Stimulated activated naive CD8-positive, alpha-beta T cell treated with anti-CD3 and anti-CD28 coated beads, Interleukin-15, amount 100 ng/mL, for 72 hours (primary cell): Measurements from ENCODE around the gene ITIH1.
A peak's percentile ranks its signal among the peaks of the same experiment; 100 is the strongest.
"Not testable (repeated sequence)": the region's sequence is repeated elsewhere in the genome, so short reads cannot be mapped to it uniquely, and the experiment has no call there.

Experiments
- ATAC-seq: fragments of 150-1000 bp; cut with Tn5 transposase; 2 replicates; pipeline ENCODE4 v1.10.0; 2021; ENCODE audit warnings: mild to moderate bottlenecking, moderate library complexity
- DNase-seq, 2 donors: peaks; one replicate each; pipeline ENCODE4 v3.0.0; 2021 to 2022
- H3K27ac Mint-ChIP-seq, 2 donors: one replicate each; pipeline ENCODE4 v1.8.0; 2022; ENCODE audit warnings: mild to moderate bottlenecking in 2 of 2, mixed read lengths in 2 of 2, moderate library complexity in 2 of 2
- H3K27me3 Mint-ChIP-seq: one replicate; pipeline ENCODE4 v1.8.0; 2022; ENCODE audit warnings: mixed read lengths
- H3K4me1 Mint-ChIP-seq: one replicate; pipeline ENCODE4 v1.8.0; 2022; ENCODE audit warnings: mild to moderate bottlenecking, mixed read lengths
- H3K4me3 Mint-ChIP-seq, 2 donors: one replicate each; pipeline ENCODE4 v1.8.0; 2022; ENCODE audit warnings: mild to moderate bottlenecking in 2 of 2, mixed read lengths in 2 of 2, moderate library complexity in 1 of 2
- H3K9me3 Mint-ChIP-seq, 2 donors: one replicate each; pipeline ENCODE4 v1.8.0; 2022; ENCODE audit warnings: mixed read lengths in 2 of 2

Gene ITIH1

GRCh38 chr3:52777127-52777958, at the start of gene ITIH1:
ITIH1 (plus strand) TSS chr3:52777599; CDS start chr3:52777616, 17 bp downstream.
- Mint-ChIP-seq H3K27ac (peak within 1 kb of the TSS in 1 of 2 donors; percentile 13), H3K4me1 (no peaks in the 10 kb centered on the region)
- ATAC-seq = no peak

GRCh38 chr3:52728753-52729152, 48.6 kb upstream of the ITIH1 start:
- H3K27me3 Mint-ChIP-seq, H3K27ac Mint-ChIP-seq, DNase-seq, ATAC-seq, H3K4me3 Mint-ChIP-seq: not testable (repeated sequence)
- peaks cover 0 to 33% of the 10 kb centered on the region in 2 donors for H3K9me3 Mint-ChIP-seq
- peaks cover 10% of the 10 kb centered on the region for H3K4me1 Mint-ChIP-seq

More at GRCh38 chr3:52777127-52777958, at the start of gene ITIH1:
- Mint-ChIP-seq H3K4me3 (no peak within 1 kb of the TSS), H3K9me3 (no peaks in the 10 kb centered on the region), H3K27me3 (peaks cover 14% of the 10 kb centered on the region)
- DNase-seq = no peak

GRCh38 chr3:52730681-52731080, 46.7 kb upstream of the ITIH1 start:
- no peak overlapping the region for H3K27ac Mint-ChIP-seq

GRCh38 chr3:52731590-52731989, 45.8 kb upstream of the ITIH1 start:
- H3K27me3 Mint-ChIP-seq = no peaks in the 10 kb centered on the region
- H3K9me3 Mint-ChIP-seq = peaks cover 0 to 33% of the 10 kb centered on the region in 2 donors
- peaks cover 10% of the 10 kb centered on the region for H3K4me1 Mint-ChIP-seq
- no peak for ATAC-seq
- no peak overlapping the region for H3K27ac Mint-ChIP-seq
- no peak overlapping the region for H3K4me3 Mint-ChIP-seq
- no peak for DNase-seq

More at GRCh38 chr3:52730681-52731080, 46.7 kb upstream of the ITIH1 start:
- H3K27me3 Mint-ChIP-seq = no peaks in the 10 kb centered on the region
- DNase-seq (no peak), ATAC-seq (peak; percentile 37)
- no peak overlapping the region for H3K4me3 Mint-ChIP-seq
- H3K9me3 Mint-ChIP-seq = peaks cover 0 to 33% of the 10 kb centered on the region in 2 donors
- peaks cover 10% of the 10 kb centered on the region for H3K4me1 Mint-ChIP-seq

GRCh38 chr3:52733256-52733891, 44.0 kb upstream of the ITIH1 start:
- H3K9me3 Mint-ChIP-seq = peaks cover 0 to 33% of the 10 kb centered on the region in 2 donors
- no peaks in the 10 kb centered on the region for H3K27me3 Mint-ChIP-seq
- ATAC-seq = no peak

GRCh38 chr3:52739730-52740129, 37.7 kb upstream of the ITIH1 start:
- Mint-ChIP-seq H3K4me3 (no peak overlapping the region), H3K9me3 (no peaks in the 10 kb centered on the region), H3K27ac (no peak overlapping the region), H3K4me1 (no peaks in the 10 kb centered on the region), H3K27me3 (no peaks in the 10 kb centered on the region)
- no peak for ATAC-seq
- DNase-seq = no peak

More at GRCh38 chr3:52733256-52733891, 44.0 kb upstream of the ITIH1 start:
- Mint-ChIP-seq H3K4me1 (peaks cover 10% of the 10 kb centered on the region), H3K4me3 (no peak overlapping the region), H3K27ac (no peak overlapping the region)
- DNase-seq = no peak

GRCh38 chr3:52742418-52743041, 34.9 kb upstream of the ITIH1 start:
- Mint-ChIP-seq H3K4me3 (no peak overlapping the region), H3K9me3 (no peaks in the 10 kb centered on the region), H3K27ac (no peak overlapping the region), H3K27me3 (no peaks in the 10 kb centered on the region), H3K4me1 (no peaks in the 10 kb centered on the region)
- ATAC-seq (no peak), DNase-seq (peak in 1 of 2 donors; percentile 4)

- DNase-seq (no peak), ATAC-seq (no peak)
- Mint-ChIP-seq H3K4me3 (no peak overlapping the region), H3K27me3 (no peaks in the 10 kb centered on the region), H3K9me3 (no peaks in the 10 kb centered on the region), H3K4me1 (no peaks in the 10 kb centered on the region), H3K27ac (peak overlapping the region in 1 of 2 donors; percentile 36)
Measured at GRCh38 chr3:52743152-52743551, 34.2 kb upstream of the ITIH1 start.

GRCh38 chr3:52743721-52744120, 33.7 kb upstream of the ITIH1 start:
- no peak for ATAC-seq
- DNase-seq = no peak
- Mint-ChIP-seq H3K4me1 (no peaks in the 10 kb centered on the region), H3K4me3 (no peak overlapping the region), H3K27ac (no peak overlapping the region), H3K9me3 (no peaks in the 10 kb centered on the region), H3K27me3 (no peaks in the 10 kb centered on the region)

- H3K9me3 Mint-ChIP-seq = no peaks in the 10 kb centered on the region
- no peaks in the 10 kb centered on the region for H3K27me3 Mint-ChIP-seq
- H3K27ac Mint-ChIP-seq = no peak overlapping the region
- no peak for ATAC-seq
- H3K4me3 Mint-ChIP-seq = no peak overlapping the region
- no peaks in the 10 kb centered on the region for H3K4me1 Mint-ChIP-seq
- DNase-seq = no peak
Measured at GRCh38 chr3:52752045-52752660, 25.2 kb upstream of the ITIH1 start.

- Mint-ChIP-seq H3K27me3 (no peaks in the 10 kb centered on the region), H3K9me3 (no peaks in the 10 kb centered on the region), H3K27ac (no peak overlapping the region), H3K4me1 (no peaks in the 10 kb centered on the region), H3K4me3 (no peak overlapping the region)
- ATAC-seq (no peak), DNase-seq (no peak)
Measured at GRCh38 chr3:52754373-52754772, 23.0 kb upstream of the ITIH1 start.

- H3K27me3 Mint-ChIP-seq = no peaks in the 10 kb centered on the region
- no peak overlapping the region for H3K27ac Mint-ChIP-seq
- DNase-seq = no peak
- no peaks in the 10 kb centered on the region for H3K9me3 Mint-ChIP-seq
- ATAC-seq = no peak
- H3K4me1 Mint-ChIP-seq = no peaks in the 10 kb centered on the region
- no peak overlapping the region for H3K4me3 Mint-ChIP-seq
Measured at GRCh38 chr3:52756141-52756540, 21.3 kb upstream of the ITIH1 start.

GRCh38 chr3:52763466-52763865, 13.9 kb upstream of the ITIH1 start:
- Mint-ChIP-seq H3K4me1 (no peaks in the 10 kb centered on the region), H3K27ac (no peak overlapping the region), H3K27me3 (no peaks in the 10 kb centered on the region), H3K4me3 (no peak overlapping the region), H3K9me3 (no peaks in the 10 kb centered on the region)
- ATAC-seq (no peak), DNase-seq (no peak)

- no peak for ATAC-seq
- H3K9me3 Mint-ChIP-seq = no peaks in the 10 kb centered on the region
- H3K4me1 Mint-ChIP-seq = peaks cover 18% of the 10 kb centered on the region
- peak overlapping the region; percentile 78 to 86 for H3K4me3 Mint-ChIP-seq
- no peak for DNase-seq
- peak overlapping the region in 1 of 2 donors; percentile 90 for H3K27ac Mint-ChIP-seq
- no peaks in the 10 kb centered on the region for H3K27me3 Mint-ChIP-seq
Measured at GRCh38 chr3:52769786-52770455, 7.5 kb upstream of the ITIH1 start.
